GM21723 (cell line): ENCODE data around the gene GEN1.
"Not testable (repeated sequence)": the region's sequence is repeated elsewhere in the genome, so short reads cannot be mapped to it uniquely, and the experiment has no call there.

Experiments
- ATAC-seq: cut with Tn5 transposase; IDR thresholded peaks from one replicate; pipeline ENCODE4 v1.9.1; 2021; ENCODE audit warnings: mild to moderate bottlenecking, moderate library complexity; ENCODE audit not compliant: unreplicated experiment

Gene GEN1

GRCh38 chr2:17821535-17822444, 67.9 kb downstream of the GEN1 start:
- peak; percentile 55 for ATAC-seq

GRCh38 chr2:17822445-17823117, 68.6 kb downstream of the GEN1 start:
- peak; percentile 64 for ATAC-seq

GRCh38 chr2:17823646-17824045, 69.7 kb downstream of the GEN1 start:
- not testable (repeated sequence) for ATAC-seq

- no peak for ATAC-seq
These were observed 73.4 kb downstream of the GEN1 start for GRCh38 chr2:17827316-17827715.

- no peak for ATAC-seq
These were observed 73.8 kb downstream of the GEN1 start for GRCh38 chr2:17827785-17828184.

- ATAC-seq: peak; percentile 96
These were observed 76.4 kb downstream of the GEN1 start for GRCh38 chr2:17830053-17831034.

GRCh38 chr2:17835516-17835915, 81.6 kb downstream of the GEN1 start:
- no peak for ATAC-seq
